ENCODE measurements around the gene AP3B1.

AP3B1 gene

DNA sequence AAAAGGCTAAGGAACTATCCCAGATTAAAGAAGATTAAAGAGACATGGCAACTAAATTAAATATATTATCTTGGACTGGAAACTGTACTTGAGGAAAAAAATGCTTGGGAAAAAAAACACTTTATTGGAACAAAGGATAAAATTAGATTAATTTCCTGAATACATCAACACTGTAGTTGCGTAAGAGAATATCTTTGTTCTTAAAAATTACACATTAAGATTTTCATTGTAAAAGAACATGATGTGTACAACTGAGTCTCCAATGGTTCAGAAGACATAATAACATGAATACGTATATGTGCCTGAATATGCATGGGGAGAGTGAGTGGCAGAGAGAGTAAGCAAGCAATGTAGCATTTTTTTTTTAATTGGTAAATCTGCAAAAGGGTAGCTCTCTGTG is 2.8 kb downstream of the AP3B1 start:
- no peak for DNase-seq (ENCODE audit: low read depth)

DNA sequence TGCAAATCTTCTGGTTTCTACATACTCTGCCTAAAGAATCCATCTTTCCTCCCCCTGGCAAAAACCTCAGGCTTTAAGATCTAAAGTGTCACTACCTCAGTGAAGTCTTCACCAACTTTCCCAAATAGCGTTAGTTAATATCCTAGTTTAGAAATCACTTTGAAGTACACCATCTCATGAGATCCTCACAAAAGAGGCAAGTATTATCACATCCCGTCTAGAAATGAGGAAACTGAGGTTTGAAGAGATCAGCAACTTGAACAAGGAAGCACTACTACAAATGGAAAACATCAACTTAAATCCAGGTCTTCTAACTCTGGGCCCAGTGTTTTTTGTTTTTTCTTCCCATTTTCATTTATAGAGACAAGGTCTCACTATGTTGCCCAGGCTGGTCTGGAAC is 4.6 kb downstream of the AP3B1 start:
- DNase-seq (ENCODE audit: low read depth) = no peak

DNA sequence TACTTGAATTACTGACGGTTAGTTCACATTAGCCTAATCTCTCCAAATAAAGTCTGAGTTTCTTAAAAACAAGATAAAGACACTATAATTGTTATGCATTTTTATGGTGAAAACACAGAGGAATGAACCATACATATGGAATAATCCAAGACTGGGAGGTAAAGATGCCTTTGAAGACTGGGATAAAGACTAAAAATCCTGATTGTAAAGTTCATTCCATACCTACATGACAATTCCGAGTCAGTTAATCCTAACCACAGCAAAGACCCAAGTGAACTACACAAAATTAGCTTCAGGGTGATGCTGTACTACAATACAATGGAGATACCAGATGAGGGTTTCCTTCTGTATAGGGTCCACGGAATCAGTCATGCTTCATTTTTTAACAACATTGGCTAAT is 6.3 kb downstream of the AP3B1 start:
- DNase-seq (ENCODE audit: low read depth) = no peak

DNA sequence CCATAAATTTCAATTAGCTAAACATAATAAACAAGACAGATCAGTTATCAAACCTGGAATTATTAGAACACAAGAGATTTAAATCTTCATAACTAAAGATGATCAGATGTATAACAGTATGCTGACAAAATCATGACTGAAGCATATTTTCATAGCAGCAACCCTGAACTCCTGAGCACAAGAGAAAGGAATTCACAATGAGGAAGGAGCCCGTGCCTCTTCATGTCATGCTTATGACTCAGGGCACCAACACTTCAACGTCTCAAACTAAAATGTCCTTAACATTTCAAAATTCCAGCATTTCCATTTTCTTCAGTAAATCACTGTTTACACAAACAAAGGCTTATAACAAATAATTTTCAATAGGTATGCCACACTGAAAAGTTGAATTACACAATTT is 6.7 kb downstream of the AP3B1 start:
- DNase-seq (ENCODE audit: low read depth) = no peak

DNA sequence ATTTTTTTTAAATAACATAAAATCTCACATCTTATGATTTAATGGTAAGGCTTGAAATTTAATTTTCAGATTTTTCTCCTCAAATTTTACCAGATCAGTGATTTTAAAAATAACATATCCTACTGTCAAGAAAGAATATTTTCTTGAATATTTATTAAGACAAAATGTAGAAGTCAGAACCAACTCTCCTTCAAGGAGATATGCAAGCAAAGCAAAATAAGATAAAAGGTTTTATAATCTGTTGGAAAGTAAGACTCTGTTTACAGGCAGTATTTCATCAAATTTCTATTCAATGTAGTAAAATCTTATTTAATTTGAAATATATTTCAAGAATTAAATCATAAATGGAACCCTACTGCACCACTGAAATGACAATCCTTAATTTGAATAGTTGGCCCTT is 7.3 kb downstream of the AP3B1 start:
- DNase-seq (ENCODE audit: low read depth) = no peak

DNA sequence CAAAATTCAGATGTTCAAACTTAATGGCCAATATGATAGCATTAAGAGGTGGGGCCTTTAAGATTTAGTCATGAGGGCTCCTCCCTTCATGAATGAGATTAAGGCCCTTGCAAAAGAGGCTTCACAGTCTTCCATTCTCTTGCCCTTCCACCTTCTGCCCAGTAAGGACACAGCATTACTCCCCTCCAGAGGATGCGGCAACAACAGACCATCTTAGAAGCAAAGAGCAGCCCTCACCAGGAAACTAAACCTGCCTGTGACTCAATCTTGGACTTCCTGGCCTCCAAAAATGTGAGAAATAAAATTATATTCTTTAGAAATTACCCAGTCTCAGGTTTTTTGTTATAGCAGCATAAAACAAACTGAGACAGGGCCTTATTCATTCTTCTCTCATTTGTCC is 8.2 kb downstream of the AP3B1 start:
- DNase-seq (ENCODE audit: low read depth) = no peak

DNA sequence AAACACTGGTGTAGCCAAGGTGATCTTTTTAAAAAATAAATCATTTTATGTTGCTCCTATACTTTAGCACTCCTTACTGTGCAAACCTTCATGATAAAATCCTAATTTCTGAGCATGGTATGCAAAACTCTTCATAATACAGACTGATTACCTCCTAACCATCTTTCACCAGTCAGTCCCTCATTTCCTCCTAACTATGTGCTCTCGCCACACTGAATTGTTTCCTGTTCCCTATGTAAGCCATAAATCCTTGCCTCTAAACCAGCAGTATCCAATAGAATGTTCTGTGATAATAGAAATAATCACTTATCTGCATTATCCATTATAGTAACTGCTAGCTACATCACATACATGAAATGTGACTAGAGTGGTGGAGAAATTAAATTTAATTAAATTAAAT is 10.7 kb downstream of the AP3B1 start:
- no peak for DNase-seq (ENCODE audit: low read depth)

DNA sequence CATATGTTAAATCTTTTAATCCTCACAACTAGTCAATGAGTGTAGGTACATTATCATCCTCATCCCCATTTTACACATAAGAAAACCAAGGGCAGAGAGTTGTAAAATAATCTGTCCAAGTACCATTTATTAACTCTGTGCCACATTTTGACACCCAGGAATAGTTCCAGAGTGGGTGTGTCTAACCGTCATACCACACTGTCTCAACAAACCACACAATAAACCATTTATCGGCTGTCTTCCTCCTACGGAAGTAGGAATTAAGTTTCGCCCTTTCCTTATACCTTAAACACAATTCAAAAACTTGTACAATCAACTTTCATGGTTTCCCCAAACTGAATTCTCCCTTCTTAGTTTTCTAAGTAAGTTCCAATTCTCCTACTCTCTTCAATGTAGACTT is 11.4 kb downstream of the AP3B1 start:
- DNase-seq (ENCODE audit: low read depth) = no peak

DNA sequence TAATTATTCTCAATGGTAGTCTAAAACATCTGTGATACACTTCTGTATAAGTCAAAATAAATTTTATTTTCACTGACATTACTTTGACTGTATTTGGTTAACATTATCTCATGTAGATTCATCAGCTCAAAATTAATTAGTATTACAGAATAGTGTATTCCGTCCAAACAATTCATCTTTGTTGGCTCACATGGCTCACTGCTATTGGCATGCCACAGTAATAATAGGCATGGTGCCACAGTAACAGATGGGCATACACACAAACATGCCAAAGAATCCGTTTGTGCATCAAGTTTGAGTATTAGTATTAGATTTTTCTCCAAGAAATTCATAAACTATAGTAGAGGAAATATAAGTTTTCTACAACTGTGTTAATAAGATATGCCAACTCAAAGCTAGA is 14.2 kb downstream of the AP3B1 start:
- no peak for DNase-seq (ENCODE audit: low read depth)

DNA sequence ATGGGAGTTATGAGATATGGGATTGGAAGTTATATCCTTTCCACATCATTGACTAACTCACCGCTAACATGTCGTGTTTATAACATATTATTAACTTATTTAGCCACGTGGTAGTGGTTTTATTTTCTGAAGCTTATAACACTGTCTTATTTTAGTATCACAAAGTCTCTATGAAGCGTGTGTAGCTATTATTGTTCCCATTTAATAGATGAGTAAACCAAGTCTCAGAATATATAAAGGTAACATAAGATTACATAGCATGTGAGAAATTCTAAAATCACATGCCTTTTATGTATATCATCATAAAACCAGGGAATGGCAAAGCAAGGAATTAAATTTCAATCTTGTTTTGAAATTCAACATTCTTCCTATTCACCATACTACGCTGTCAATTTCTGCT is 15.3 kb downstream of the AP3B1 start:
- no peak for DNase-seq (ENCODE audit: low read depth)

DNA sequence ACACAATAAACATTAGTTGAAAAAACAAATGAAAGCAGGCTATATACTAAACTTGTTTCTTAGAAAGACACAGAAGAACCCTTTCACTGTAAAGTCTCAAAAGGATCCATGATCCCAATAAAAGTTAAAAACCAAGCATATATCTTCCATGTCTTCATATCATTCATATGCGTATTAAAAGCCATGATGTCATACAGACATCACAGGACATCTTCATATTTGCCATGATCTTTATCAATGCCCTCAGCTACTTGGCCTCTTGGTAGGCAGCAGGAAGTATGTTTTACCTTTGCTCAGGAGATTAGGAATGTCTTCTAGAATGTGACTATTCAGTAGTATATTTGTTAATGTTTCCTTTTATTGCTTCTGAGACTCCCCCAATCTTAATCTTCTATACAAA is 16.8 kb downstream of the AP3B1 start:
- DNase-seq (ENCODE audit: low read depth) = no peak

DNA sequence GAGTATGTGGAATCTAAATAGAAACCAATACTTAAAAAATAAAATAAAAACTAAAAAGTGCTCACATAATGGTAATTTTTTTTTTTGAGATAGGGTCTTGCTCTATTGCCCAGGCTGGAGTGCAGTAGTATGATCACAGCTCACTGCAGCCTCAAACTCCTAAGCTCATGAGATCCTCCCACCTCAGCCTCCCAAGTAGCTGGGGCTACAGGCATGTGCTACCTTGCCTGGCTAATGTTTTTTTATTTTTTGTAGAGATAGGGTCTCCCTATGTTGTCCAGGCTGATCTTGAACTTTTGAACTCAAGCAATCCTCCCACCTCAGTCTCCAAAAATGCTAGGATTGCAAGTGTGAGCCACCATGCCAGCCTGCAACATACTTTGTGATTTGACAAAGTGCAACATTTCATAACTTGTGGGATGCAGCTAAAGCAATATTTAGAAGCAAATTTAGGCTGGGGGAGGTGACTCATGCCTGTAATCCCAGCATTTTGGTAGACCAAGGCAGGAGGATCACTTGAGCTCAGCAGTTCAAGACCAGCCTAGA is 18.4 kb downstream of the AP3B1 start:
- no peak for DNase-seq (ENCODE audit: low read depth)

DNA sequence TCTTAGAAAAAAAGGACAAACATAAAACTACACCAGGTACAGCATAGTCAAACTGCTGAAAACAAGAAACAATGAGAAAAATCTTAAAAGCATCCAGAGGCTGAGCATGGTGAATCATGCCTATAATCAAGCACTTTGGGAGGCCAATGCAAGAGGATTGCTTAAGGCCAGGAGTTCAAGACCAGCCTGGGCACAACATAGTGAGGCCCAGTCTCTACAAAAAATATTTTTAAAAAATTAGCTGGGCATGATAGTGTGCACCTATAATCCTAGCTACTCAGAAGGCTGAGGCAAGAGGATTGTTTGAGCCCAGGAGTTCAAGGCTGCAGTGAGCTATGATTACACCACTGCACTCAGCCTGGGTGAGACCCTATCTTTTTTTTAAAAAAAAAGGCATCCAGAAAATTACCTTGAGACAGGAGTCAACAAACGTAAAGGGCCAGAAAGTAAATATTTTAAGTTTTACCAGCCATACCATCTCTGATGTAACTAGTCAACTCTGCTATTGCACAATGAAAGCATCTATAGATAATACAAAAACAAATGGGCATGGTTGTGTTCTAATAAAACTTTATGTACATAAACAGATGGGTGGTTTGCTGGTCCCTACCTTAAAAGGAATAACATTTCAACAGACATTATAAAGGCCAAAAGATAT is 19.8 kb downstream of the AP3B1 start:
- DNase-seq (ENCODE audit: low read depth) = no peak

DNA sequence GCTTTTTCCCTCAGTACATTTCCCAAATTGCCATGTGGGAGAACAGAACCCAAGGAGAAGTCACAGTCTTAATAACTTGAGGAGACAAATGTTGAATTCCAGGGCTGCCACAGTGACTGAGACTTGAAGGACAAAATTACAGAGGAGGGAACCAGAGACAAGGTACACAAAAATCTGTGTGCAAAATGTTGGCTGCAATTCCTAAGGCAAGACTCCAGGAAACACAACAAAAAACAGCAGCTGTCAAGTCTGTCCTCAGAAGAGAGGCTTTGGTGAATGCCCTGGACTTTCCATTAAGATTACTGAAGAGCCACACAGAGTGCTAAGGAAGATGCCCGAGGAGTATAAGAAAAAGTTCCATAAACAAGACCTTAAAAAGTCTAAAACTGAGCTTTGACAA is 21.1 kb downstream of the AP3B1 start:
- no peak for DNase-seq (ENCODE audit: low read depth)

DNA sequence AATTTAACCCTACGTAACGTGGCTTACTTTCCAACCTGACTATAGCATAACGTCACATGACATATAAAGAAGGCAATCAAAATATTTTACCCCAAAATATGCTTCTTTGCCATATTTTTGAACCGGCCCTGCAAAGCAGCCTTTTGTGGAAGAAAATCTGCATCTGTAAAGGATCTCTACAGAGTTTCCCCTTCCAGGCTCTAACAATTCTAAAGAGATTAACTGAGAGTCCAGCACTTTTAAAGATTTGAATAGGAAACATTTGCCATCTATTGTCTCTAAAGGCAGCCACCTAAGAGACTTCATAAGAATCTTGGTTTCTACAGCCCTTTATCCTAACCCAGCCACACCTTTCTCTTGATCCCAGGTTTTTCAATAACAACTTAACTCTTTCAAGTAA is 22.7 kb downstream of the AP3B1 start:
- DNase-seq (ENCODE audit: low read depth) = no peak

DNA sequence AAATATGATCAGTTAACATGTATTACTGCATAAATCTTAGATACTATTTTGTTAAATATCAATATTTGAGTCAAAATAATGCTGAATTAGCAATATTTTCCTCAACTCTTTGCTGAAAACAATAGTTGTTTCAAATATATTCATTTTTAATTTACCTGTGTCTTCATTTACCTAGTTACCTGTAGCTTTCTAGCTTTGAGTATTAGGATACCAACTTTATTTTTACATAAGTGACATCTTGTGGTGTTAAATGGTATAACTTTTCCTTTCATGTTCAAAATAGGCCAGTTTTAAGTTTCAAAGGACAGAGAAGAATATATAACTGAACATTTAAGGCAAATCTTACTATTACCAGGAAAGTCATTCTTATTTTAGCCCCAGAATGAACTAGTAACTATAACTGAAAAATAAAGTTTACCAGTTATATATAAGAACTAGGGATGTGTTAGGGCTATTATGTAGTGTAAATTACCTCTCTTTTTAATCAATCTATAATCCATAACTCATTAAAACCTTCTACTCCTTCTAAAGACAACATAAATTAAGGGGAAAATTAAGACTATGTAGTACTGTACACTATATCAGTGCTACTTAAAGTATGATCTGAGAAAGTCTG is 25.3 kb downstream of the AP3B1 start:
- DNase-seq (ENCODE audit: low read depth) = no peak

DNA sequence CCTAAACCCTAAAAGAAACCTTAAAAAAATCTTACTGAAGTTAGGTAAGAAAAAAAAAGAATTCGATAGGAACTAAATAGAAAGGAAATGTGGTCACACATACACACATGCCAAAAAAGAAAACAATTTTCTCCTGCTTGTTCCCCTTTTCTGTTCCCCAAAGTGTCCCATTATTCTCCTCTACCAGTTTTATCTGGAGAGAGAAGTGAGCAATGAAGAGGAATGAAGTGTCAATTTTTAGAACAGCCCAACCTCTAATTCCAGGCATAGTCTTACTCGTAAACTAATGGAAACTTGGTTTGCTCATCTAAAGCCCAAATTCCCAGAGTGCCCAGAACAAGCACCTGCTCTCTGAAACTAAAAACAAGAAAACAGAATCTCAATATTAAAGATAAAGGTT is 26.1 kb downstream of the AP3B1 start:
- no peak for DNase-seq (ENCODE audit: low read depth)

DNA sequence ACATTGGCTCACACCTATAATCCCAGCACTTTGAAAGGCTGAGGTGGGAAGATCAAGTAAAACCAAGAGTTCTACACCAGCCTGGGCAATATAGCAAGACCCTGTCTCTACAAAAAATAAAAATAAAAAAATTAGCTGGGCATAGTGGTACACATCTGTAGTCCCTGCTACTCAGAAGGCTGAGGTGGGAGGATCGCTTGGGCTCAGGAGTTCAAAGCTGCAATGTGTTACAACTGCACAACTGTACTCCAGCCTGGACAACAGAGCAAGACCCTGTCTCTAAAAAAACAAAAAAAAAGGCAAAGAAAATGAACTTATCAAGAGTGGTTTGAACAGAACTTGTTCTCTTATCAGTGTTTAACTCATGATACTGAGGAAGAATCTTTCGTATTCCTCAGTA is 29.3 kb downstream of the AP3B1 start:
- DNase-seq (ENCODE audit: low read depth) = no peak

DNA sequence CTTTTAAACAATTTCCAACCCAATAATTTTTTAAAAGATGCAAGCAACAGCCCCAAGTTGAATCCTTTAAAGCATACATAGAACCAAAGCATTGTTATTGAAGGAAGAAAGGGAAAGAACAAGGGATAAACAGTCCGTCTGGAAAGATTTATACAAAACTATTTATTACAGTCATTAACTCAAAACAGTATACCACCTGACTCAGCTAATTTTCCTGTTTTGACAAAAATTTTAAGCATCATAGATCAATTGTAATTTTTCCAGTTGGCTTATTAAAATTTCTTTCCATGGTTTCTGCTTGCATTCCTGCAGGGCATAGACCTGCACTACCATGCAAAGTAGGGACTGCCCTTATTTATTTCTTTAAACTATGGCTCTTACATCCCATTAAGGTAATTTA is 29.9 kb downstream of the AP3B1 start:
- DNase-seq (ENCODE audit: low read depth) = no peak

DNA sequence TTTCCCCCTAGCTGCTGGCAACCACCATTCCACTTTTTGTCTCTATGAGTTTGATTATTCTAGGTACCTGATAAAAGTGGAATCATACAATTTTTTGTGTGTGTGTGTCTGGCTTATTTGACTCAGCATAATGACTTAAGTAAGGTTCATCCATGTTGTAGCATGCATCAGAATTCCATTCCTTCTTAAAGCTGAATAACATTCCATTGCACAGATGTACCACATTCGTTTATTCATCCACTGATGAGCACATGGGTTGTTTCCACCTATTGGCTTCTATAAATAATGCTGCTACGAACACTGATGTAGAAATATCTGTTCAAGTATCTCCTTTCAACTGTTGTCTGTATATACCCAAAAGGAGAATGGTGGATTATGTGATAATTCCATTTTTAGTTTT is 33.7 kb downstream of the AP3B1 start:
- DNase-seq (ENCODE audit: low read depth) = no peak

DNA sequence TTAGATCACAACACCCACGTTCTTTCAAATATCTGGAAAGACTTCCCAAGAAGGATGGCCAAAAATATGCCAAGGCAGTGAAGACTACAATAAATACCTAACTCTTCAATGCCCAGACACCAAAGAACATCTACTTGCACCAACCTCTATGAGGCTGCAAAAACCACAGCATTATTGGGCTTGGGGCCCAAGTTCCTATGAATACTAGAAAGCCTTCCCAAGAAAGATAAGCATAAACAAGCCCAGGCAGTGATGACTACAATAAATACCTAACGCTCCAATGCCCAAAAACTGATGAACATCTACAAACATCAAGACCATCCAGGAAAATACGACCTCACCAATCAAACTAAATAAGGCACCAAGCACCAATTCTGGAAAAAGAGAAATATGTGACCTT is 41.3 kb downstream of the AP3B1 start:
- DNase-seq (ENCODE audit: low read depth) = no peak

DNA sequence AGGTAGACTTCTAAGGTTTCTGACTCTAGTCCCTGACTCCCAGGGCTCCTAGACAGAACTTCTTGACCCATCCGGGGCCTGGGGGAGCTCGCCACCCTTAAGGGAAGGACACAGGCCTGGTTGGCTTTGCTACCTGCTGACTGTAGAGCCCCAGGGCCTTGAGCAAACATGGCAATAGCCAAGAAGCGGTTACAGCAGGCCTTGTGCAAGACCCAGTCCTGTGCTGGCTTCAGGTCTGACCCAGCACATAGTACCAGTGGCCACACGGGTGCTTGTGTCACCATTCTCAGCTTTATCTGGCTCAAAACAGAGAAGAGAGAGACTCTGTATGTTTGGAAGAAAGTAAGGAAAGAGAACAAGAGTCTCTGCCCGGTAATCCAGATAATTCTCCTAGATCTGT is 41.8 kb downstream of the AP3B1 start:
- no peak for DNase-seq (ENCODE audit: low read depth)

DNA sequence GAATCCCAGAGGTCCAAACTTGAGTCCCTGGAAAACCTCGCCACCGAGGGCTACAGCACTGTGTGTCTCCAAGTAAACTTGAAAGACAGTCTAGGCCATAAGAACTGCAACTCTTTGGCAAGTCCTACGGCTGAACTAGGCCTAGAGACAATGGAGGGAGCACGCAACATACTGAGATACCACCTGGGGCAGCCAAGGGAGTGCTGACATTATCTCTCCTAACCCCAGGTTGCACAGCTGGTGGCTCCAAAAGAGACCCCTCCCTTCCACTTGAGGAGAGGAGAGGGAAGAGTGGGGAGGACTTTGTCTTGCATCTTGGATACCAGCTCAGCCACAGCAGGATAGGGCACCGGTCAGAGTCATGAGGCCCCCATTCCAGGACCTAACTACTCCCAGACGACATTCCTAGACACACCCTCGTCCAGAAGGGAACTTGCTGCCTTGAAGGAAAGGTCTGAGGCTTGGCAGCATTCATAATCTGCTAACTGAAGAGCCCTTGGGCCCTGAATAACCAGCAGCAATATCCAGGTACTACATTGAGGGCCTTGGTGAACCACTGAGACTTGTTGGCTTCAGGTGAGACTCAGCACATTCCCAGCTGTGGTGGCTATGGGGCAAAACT is 42.7 kb downstream of the AP3B1 start:
- no peak for DNase-seq (ENCODE audit: low read depth)

DNA sequence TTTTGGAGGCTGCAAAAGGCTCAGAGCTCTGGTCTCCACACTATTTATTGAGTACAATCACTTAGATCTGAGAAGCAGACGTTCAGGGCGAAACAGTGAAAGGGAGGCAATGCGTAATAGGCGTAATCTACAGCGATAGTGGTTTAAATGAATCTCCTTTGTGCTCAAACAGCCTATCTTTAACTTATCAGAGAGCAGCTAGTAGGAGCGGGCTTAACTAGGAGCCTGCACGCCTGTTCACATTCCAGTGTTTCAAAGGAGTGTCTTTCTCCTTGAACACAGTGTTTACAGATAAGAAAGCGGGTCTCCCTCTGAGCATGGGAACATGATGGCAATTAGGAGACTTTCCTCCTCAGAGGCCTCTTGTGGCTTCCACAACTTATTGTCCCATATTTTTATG is 49.4 kb downstream of the AP3B1 start:
- no peak for DNase-seq (ENCODE audit: low read depth)
